ENCODE measurements around the gene OPA1.

Gene OPA1

GRCh38 chr3:193656878-193657282, 63.9 kb downstream of the OPA1 start:
- Histone ChIP-seq H3K79me2 (ENCODE audit: insufficient read depth, low read length) (no peaks in the 10 kb centered on the region), H3K9me3 (ENCODE audit: insufficient read depth, low read depth, low read length) (no peaks in the 10 kb centered on the region), H3K4me3 (ENCODE audit: low read length, poor library complexity, severe bottlenecking) (no peak overlapping the region), H3K27me3 (ENCODE audit: insufficient read depth, low read length, poor library complexity, severe bottlenecking) (no peaks in the 10 kb centered on the region), H3K4me1 (ENCODE audit: insufficient read depth, low read length, poor library complexity, severe bottlenecking) (no peaks in the 10 kb centered on the region), H3K9ac (ENCODE audit: low read depth, low read length, poor library complexity, severe bottlenecking) (no peak overlapping the region), H2AFZ (ENCODE audit: low read length) (no peak overlapping the region), H3K4me2 (ENCODE audit: low read depth, low read length, poor library complexity, severe bottlenecking) (no peak overlapping the region), H3K9me2 (replicated peaks; ENCODE audit: low read depth, low read length) (no peaks in the 10 kb centered on the region), H3K36me3 (ENCODE audit: insufficient read depth, low read length) (peaks cover 86% of the 10 kb centered on the region), H3F3A (ENCODE audit: low read depth) (no peaks in the 10 kb centered on the region), H4K20me1 (ENCODE audit: insufficient read depth, low read length, poor library complexity, severe bottlenecking) (no peaks in the 10 kb centered on the region)
- TF ChIP-seq EZH2phosphoT487 (IDR thresholded peaks at IDR 0.05; ENCODE audit: borderline replicate concordance) (no peak), CTCF (conservative IDR thresholded peaks at IDR 0.05; ENCODE audit: low read length) (no peak)

GRCh38 chr3:193660171-193660570, 67.2 kb downstream of the OPA1 start:
- TF ChIP-seq CTCF (conservative IDR thresholded peaks at IDR 0.05; ENCODE audit: low read length) (no peak), EZH2phosphoT487 (IDR thresholded peaks at IDR 0.05; ENCODE audit: borderline replicate concordance) (no peak)
- peaks cover 92% of the 10 kb centered on the region for H3K36me3 ChIP-seq (ENCODE audit: insufficient read depth, low read length)

GRCh38 chr3:193660698-193661411, 67.8 kb downstream of the OPA1 start:
- H3K36me3 ChIP-seq (ENCODE audit: insufficient read depth, low read length): peaks cover 91% of the 10 kb centered on the region
- no peak overlapping the region for H3K9ac ChIP-seq (ENCODE audit: low read depth, low read length, poor library complexity, severe bottlenecking)
- H3K4me1 ChIP-seq (ENCODE audit: insufficient read depth, low read length, poor library complexity, severe bottlenecking): no peaks in the 10 kb centered on the region
- no peak overlapping the region for H3K4me2 ChIP-seq (ENCODE audit: low read depth, low read length, poor library complexity, severe bottlenecking)
- no peaks in the 10 kb centered on the region for H3K79me2 ChIP-seq (ENCODE audit: insufficient read depth, low read length)
- no peaks in the 10 kb centered on the region for H4K20me1 ChIP-seq (ENCODE audit: insufficient read depth, low read length, poor library complexity, severe bottlenecking)
- H3K9me3 ChIP-seq (ENCODE audit: insufficient read depth, low read depth, low read length): no peaks in the 10 kb centered on the region
- H3K4me3 ChIP-seq (ENCODE audit: low read length, poor library complexity, severe bottlenecking): no peak overlapping the region
- H2AFZ ChIP-seq (ENCODE audit: low read length): no peak overlapping the region
- H3F3A ChIP-seq (ENCODE audit: low read depth): no peaks in the 10 kb centered on the region
- no peaks in the 10 kb centered on the region for H3K27me3 ChIP-seq (ENCODE audit: insufficient read depth, low read length, poor library complexity, severe bottlenecking)
- no peak for TF ChIP-seq EZH2phosphoT487 (IDR thresholded peaks at IDR 0.05; ENCODE audit: borderline replicate concordance)
- no peak for TF ChIP-seq CTCF (conservative IDR thresholded peaks at IDR 0.05; ENCODE audit: low read length)
- H3K9me2 ChIP-seq (replicated peaks; ENCODE audit: low read depth, low read length): no peaks in the 10 kb centered on the region

More at GRCh38 chr3:193660171-193660570, 67.2 kb downstream of the OPA1 start:
- no peaks in the 10 kb centered on the region for H3K79me2 ChIP-seq (ENCODE audit: insufficient read depth, low read length)
- no peaks in the 10 kb centered on the region for H3F3A ChIP-seq (ENCODE audit: low read depth)
- no peaks in the 10 kb centered on the region for H3K27me3 ChIP-seq (ENCODE audit: insufficient read depth, low read length, poor library complexity, severe bottlenecking)
- H4K20me1 ChIP-seq (ENCODE audit: insufficient read depth, low read length, poor library complexity, severe bottlenecking): no peaks in the 10 kb centered on the region
- H3K4me1 ChIP-seq (ENCODE audit: insufficient read depth, low read length, poor library complexity, severe bottlenecking): no peaks in the 10 kb centered on the region
- no peak overlapping the region for H3K4me3 ChIP-seq (ENCODE audit: low read length, poor library complexity, severe bottlenecking)
- H3K9ac ChIP-seq (ENCODE audit: low read depth, low read length, poor library complexity, severe bottlenecking): no peak overlapping the region
- H2AFZ ChIP-seq (ENCODE audit: low read length): no peak overlapping the region
- no peak overlapping the region for H3K4me2 ChIP-seq (ENCODE audit: low read depth, low read length, poor library complexity, severe bottlenecking)
- H3K9me3 ChIP-seq (ENCODE audit: insufficient read depth, low read depth, low read length): no peaks in the 10 kb centered on the region
- no peaks in the 10 kb centered on the region for H3K9me2 ChIP-seq (replicated peaks; ENCODE audit: low read depth, low read length)
